HG02571 (cell line): ENCODE results near the gene MPDZ.

Experiments
- ATAC-seq: cut with Tn5 transposase; IDR thresholded peaks from one replicate; pipeline ENCODE4 v1.9.1; 2021; ENCODE audit warnings: mild to moderate bottlenecking, moderate library complexity; ENCODE audit not compliant: unreplicated experiment

Gene MPDZ

GRCh38 chr9:13189362-13189761, 90.1 kb downstream of the MPDZ start:
- no peak for ATAC-seq

GRCh38 chr9:13186774-13187173, 92.7 kb downstream of the MPDZ start:
- ATAC-seq = no peak

- no peak for ATAC-seq
These were observed 93.4 kb downstream of the MPDZ start for GRCh38 chr9:13186091-13186490.

GRCh38 chr9:13181652-13182051, 97.8 kb downstream of the MPDZ start:
- no peak for ATAC-seq

GRCh38 chr9:13179257-13179656, 100.2 kb downstream of the MPDZ start:
- no peak for ATAC-seq

GRCh38 chr9:13175732-13176131, 103.8 kb downstream of the MPDZ start:
- ATAC-seq = no peak

GRCh38 chr9:13174906-13175639, 104.4 kb downstream of the MPDZ start:
- no peak for ATAC-seq

- no peak for ATAC-seq
These were observed 105.9 kb downstream of the MPDZ start for GRCh38 chr9:13173553-13173952.

- no peak for ATAC-seq
These were observed 108.2 kb downstream of the MPDZ start for GRCh38 chr9:13171261-13171660.

- ATAC-seq = no peak
These were observed 112.5 kb downstream of the MPDZ start for GRCh38 chr9:13166996-13167395.

GRCh38 chr9:13165956-13166355, 113.5 kb downstream of the MPDZ start:
- ATAC-seq = no peak

- no peak for ATAC-seq
These were observed 114.1 kb downstream of the MPDZ start for GRCh38 chr9:13165236-13165945.

- no peak for ATAC-seq
These were observed 115.5 kb downstream of the MPDZ start for GRCh38 chr9:13163946-13164345.

GRCh38 chr9:13163287-13163686, 116.2 kb downstream of the MPDZ start:
- ATAC-seq = no peak

- no peak for ATAC-seq
These were observed 119.4 kb downstream of the MPDZ start for GRCh38 chr9:13160051-13160450.

GRCh38 chr9:13158986-13159385, 120.5 kb downstream of the MPDZ start:
- ATAC-seq = no peak

GRCh38 chr9:13151489-13151888, 128.0 kb downstream of the MPDZ start:
- ATAC-seq = no peak

- ATAC-seq = no peak
These were observed 130.0 kb downstream of the MPDZ start for GRCh38 chr9:13149454-13149853.

- ATAC-seq = no peak
These were observed 132.7 kb downstream of the MPDZ start for GRCh38 chr9:13146840-13147239.

- ATAC-seq = no peak
These were observed 134.2 kb downstream of the MPDZ start for GRCh38 chr9:13145340-13145739.

GRCh38 chr9:13144166-13144775, 135.2 kb downstream of the MPDZ start:
- ATAC-seq = no peak

- ATAC-seq = no peak
These were observed 136.2 kb downstream of the MPDZ start for GRCh38 chr9:13143281-13143680.
